Rectal smooth muscle tissue (tissue), 1 donor: Measurements from ENCODE around the gene NRIP3.

Source experiments
- H3K27ac ChIP-seq: one replicate; pipeline ENCODE4 v1.7.0; 2013; ENCODE audit warnings: low read depth, low read length, inconsistent platforms
- H3K27me3 ChIP-seq: one replicate; pipeline ENCODE4 v1.7.0; 2013; ENCODE audit warnings: low read length; ENCODE audit not compliant: control insufficient read depth, insufficient read depth
- H3K36me3 ChIP-seq: one replicate; pipeline ENCODE4 v1.7.0; 2013; ENCODE audit warnings: low read length; ENCODE audit not compliant: control insufficient read depth, insufficient read depth
- H3K4me1 ChIP-seq: one replicate; pipeline ENCODE4 v1.7.0; 2013; ENCODE audit warnings: low read length; ENCODE audit not compliant: control insufficient read depth, insufficient read depth
- H3K4me3 ChIP-seq: one replicate; pipeline ENCODE4 v1.7.0; 2013; ENCODE audit warnings: low read length
- H3K9ac ChIP-seq: one replicate; pipeline ENCODE4 v1.7.0; 2013; ENCODE audit warnings: low read length

NRIP3 gene

DNA sequence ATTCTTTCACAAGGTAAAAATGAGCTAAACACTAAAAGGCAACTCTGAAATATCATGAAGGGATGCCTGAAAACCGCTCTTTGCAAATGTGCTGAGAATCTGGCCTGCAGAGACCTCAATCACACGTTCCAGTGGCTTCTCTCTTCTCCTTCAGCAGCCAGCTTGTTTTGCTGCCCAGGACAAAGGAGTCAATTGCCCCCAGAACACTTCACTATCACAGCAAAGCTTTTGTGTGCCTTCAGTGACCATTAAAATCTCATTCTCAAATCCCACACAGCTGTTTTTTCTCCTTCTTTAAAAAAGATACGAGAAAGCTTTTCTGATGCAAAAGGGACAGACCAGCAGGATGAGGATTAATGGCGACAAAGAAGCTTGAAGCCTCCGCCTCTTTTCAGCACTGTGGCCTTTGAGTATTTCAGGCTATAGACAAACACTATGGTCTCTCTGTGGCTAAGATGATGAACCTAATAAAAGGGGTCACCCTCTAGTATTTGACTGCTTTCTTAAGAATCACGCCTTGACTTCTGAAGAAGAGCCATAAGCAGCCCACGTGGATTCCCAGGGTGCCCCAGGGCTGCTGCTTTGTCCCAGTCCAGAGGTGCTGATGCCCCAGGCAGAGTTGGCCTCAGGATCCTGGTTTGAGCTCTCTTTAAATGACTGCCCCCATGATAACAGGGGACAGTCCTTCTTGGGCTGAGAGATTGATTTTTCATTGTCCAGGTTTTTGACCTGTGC is 33.4 kb upstream of the NRIP3 start:
- Histone ChIP-seq H3K9ac (no peak overlapping the region), H3K27me3 (no peaks in the 10 kb centered on the region), H3K4me3 (no peak overlapping the region), H3K27ac (no peak overlapping the region), H3K36me3 (no peaks in the 10 kb centered on the region), H3K4me1 (no peaks in the 10 kb centered on the region)

DNA sequence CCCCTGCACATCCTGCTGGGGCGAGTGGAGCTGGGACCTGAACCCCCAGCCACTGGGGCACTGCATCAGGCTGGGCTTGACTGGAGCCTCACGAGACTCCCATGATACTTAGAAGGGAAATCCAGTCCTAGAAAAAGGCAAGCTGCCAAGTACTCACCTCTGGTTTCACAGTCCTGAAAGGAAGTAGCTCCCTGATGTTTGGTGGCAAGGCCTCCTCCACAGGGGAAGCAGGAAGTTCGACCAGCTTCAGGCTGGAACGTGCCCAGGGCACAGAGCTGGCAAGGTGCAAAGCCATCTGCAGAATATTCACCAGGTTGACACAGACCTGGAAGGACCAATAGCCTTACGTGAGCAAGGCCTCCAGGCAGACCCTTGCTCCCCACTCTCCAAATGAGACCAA is 26.8 kb upstream of the NRIP3 start:
- Histone ChIP-seq H3K9ac (no peak overlapping the region), H3K4me3 (no peak overlapping the region), H3K27ac (no peak overlapping the region), H3K4me1 (no peaks in the 10 kb centered on the region), H3K27me3 (no peaks in the 10 kb centered on the region), H3K36me3 (no peaks in the 10 kb centered on the region)

DNA sequence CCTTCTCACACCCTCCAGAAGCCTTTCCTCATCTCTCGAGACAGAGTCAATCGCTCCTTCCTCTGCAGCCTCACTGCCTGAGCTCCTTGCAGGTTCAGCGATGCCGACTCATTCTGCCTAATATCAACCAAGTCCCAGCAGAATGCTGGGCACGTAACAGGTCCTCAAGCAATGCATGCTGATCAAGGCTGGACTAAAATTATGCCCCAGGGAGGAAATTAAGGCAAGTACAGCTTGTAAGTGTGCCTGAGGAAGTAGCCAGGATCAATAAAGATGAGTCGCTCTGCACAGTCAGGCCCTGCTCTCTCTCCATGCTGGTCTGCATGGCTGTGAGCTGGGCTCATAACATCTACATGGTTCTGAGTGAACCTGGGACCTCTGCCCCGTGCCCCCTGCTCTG is 25.6 kb upstream of the NRIP3 start:
- Histone ChIP-seq H3K36me3 (no peaks in the 10 kb centered on the region), H3K4me3 (no peak overlapping the region), H3K27ac (no peak overlapping the region), H3K9ac (no peak overlapping the region), H3K27me3 (no peaks in the 10 kb centered on the region), H3K4me1 (no peaks in the 10 kb centered on the region)

DNA sequence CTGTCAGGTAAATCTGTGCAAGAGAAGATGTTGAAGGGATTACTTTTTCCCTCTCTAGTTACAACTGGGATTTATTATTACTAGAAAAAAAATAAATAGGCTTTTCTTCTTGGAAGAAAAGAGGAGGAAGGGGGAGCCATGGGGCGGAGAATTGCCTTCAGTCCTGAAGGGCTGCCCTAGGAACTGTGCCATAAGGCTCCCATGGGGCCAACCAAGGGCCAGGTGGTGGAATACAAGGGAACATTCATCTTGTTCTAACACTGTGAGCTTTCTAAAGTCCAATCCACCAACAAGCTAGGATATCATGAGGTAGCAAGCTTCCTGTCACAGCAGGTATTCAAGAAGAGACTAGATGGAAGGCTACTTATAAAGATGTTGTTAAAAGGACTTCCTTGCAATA is 24.8 kb upstream of the NRIP3 start:
- no peaks in the 10 kb centered on the region for H3K27me3 ChIP-seq
- H3K27ac ChIP-seq = no peak overlapping the region
- no peaks in the 10 kb centered on the region for H3K4me1 ChIP-seq
- no peak overlapping the region for H3K9ac ChIP-seq
- no peak overlapping the region for H3K4me3 ChIP-seq
- H3K36me3 ChIP-seq = no peaks in the 10 kb centered on the region

DNA sequence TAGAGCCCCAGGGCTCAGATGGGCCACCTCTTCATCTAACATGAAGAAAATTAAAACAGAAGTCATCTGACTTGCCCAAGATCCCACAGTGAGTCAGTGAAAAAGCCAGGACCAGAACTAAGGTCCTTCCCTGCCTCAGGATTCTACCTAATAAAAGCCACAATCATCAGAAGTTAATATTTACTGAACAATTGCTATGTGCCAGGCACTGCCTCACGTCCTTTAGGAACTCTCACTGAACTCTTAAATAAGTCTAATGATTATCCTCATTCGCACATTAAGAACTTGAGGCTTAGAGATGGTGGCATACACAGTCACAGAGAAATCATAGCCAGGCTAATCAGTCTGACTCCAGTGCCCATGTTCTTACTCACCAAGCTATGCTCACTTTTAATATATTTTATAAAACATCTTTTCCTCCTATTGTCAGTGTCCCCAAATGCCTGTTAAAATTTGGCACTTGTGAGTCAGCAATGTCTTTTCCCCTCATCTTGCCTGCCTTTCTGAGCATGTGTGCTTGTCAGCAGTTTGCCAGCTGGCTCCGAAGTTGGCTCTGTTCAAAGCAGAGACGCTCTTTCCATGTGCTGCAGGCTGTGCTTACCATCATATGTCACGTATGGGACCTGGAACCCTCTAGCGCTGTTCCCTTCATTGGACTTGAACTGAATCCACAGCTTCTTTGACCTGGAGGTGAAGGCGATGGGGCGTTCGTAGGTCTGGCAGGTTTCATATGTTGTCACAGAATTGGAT is 21.5 kb upstream of the NRIP3 start:
- no peak overlapping the region for H3K27ac ChIP-seq
- H3K9ac ChIP-seq = no peak overlapping the region
- H3K4me1 ChIP-seq = no peaks in the 10 kb centered on the region
- no peaks in the 10 kb centered on the region for H3K36me3 ChIP-seq
- no peak overlapping the region for H3K4me3 ChIP-seq
- no peaks in the 10 kb centered on the region for H3K27me3 ChIP-seq

DNA sequence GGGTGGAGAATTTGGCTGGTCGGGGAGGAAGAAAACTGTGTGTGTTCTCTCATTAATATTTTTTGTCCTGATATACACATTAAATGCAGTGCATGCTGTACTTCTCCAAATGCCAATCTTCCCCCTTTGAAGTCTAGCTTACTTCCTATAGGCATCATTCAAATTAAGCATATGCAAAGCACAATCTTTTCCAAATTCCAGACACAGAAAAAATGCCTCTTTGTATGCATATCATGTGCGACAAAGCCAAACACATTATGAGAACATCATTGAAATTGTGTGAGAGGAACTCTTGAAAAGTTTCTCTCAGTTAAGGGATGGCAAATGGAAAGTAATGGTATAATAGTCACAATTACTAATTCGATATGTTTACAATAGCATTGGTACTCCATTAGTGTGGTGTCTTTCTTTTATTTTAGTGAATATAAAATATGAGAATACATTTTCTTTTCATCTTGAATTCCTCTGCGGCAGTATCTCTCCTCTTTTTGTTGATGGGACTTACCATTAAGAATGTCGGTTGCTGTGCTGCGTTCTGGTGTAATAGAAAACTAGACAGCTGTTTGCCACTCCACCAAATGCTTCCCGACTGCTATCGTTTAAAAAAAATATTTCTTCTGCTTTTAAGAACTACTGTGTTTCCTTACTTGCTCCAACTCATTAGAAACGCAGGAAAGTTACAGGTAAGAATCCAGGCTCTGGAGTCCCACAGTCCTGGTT is 19.3 kb upstream of the NRIP3 start:
- Histone ChIP-seq H3K27me3 (no peaks in the 10 kb centered on the region), H3K36me3 (no peaks in the 10 kb centered on the region), H3K27ac (no peak overlapping the region), H3K4me3 (no peak overlapping the region), H3K4me1 (no peaks in the 10 kb centered on the region), H3K9ac (no peak overlapping the region)

DNA sequence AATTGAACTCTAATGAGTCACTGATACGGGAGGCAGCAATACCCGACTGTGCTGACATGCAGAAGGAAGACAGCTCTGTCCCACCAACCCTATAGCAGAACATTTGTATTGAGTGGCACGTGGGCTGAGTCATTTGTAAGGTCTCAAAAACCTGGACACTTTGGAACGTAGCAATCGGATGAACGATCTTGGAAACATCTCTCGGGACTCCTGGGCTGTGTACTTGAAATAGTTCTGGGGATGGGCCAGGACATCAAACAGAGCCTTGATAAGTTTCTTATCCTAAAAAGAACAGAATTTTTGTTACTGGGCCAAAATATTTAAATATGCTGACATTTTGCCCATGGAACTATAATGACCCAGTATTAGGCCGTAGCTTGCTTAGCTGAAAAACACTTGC is 17.1 kb upstream of the NRIP3 start:
- Histone ChIP-seq H3K4me3 (no peak overlapping the region), H3K9ac (no peak overlapping the region), H3K27me3 (no peaks in the 10 kb centered on the region), H3K27ac (no peak overlapping the region), H3K4me1 (no peaks in the 10 kb centered on the region), H3K36me3 (no peaks in the 10 kb centered on the region)

DNA sequence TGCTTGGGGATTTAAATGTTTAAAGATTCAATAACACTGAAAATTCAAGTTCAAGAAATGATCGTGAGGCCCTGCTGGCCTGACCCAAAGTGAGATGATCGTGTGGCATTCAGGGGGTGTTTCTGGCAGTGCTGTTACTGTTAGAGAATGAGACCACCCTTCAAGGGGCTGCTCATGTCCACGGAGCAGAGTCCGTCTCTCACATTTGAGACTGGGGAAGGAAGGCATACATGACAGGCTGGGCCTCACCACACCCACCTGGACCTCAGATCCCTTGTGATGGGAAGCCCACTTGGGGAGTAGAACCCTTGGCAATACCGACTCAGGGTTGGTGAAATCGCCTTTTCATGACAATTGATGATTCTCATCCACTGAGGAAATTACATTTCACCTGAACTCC is 16.1 kb upstream of the NRIP3 start:
- H3K9ac ChIP-seq = no peak overlapping the region
- H3K36me3 ChIP-seq = no peaks in the 10 kb centered on the region
- H3K27ac ChIP-seq = no peak overlapping the region

DNA sequence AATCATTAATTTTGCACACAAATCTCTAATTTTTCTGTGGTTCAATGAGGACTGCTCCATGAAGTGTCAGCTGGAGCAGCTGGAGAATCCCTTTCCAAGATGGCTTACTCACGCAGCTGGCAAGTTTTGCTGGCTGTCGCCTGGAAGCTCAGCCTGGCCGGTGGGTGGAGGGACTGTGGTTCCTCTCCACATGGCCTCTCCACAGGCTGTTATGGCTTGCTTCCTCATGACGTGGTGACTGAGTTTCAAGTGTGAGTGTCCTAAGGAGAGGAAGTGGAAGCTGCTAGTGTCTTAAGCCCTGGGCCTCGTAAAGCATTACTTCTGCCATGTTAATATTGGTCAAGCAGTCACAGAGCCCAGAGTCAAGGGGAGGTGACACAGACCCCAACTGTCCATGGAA is 14.0 kb upstream of the NRIP3 start:
- no peak overlapping the region for H3K27ac ChIP-seq

More for the DNA sequence above, 16.1 kb upstream of the NRIP3 start:
- Histone ChIP-seq H3K27me3 (no peaks in the 10 kb centered on the region), H3K4me3 (no peak overlapping the region), H3K4me1 (no peaks in the 10 kb centered on the region)

DNA sequence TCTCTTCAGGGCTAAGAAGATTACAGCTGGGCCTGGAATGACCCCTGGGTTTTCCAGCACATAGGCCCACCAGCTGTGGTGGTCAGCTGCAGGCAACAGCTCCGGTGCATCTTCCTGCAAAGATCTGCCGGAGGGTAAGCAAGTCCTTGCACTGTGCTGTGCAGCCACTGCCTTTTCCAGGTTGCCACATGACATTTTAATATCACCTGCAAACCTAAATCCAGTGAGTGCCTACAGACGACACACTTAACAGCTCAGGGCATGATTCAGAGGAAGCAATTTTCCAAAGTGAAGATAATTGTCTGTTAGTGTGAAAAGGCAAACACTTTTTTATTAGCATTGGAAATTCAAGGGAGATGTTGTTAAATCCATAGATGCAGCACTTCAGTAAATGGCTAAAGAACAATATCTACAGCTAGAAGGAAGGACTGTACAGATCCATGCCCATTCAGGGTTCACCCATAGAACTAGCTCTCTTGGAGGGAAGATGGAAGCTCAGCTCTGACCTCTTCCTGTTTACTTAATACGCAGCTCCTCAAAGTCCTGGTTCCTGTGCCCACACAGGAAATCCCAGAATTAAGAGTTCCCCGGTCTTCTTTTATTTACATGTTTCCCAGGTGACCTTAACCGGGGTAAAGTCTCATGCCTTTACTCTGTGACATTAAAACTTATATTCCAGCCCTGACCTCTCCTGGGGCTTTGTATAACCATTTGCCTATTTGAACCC is 13.3 kb upstream of the NRIP3 start:
- Histone ChIP-seq H3K27me3 (no peaks in the 10 kb centered on the region), H3K27ac (no peak overlapping the region), H3K36me3 (no peaks in the 10 kb centered on the region)

More for the DNA sequence above, 14.0 kb upstream of the NRIP3 start:
- no peaks in the 10 kb centered on the region for H3K4me1 ChIP-seq
- no peak overlapping the region for H3K9ac ChIP-seq
- no peaks in the 10 kb centered on the region for H3K27me3 ChIP-seq
- no peaks in the 10 kb centered on the region for H3K36me3 ChIP-seq
- no peak overlapping the region for H3K4me3 ChIP-seq

DNA sequence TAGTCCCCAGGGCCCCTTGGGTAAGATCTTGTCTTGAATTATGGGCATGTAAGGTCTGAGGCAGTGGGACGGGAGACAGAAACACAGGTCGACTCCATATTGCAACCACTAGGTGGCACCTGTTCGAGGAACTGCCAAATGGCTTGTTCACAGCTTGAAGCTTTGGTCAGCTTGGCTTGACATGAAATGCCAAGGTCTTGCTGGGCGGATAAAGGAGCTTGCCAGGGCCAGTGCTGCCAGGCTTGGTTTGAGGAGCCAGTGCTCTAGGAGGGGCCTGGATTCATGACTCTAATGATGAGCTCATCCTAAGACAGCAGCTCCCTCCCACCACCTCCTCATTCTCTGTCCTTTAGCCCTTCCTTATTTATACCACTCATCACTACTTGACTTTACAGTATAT is 11.9 kb upstream of the NRIP3 start:
- Histone ChIP-seq H3K36me3 (no peaks in the 10 kb centered on the region), H3K27ac (no peak overlapping the region), H3K27me3 (no peaks in the 10 kb centered on the region), H3K9ac (no peak overlapping the region), H3K4me1 (no peaks in the 10 kb centered on the region), H3K4me3 (no peak overlapping the region)

More for the DNA sequence above, 13.3 kb upstream of the NRIP3 start:
- Histone ChIP-seq H3K9ac (no peak overlapping the region), H3K4me3 (no peak overlapping the region), H3K4me1 (no peaks in the 10 kb centered on the region)

DNA sequence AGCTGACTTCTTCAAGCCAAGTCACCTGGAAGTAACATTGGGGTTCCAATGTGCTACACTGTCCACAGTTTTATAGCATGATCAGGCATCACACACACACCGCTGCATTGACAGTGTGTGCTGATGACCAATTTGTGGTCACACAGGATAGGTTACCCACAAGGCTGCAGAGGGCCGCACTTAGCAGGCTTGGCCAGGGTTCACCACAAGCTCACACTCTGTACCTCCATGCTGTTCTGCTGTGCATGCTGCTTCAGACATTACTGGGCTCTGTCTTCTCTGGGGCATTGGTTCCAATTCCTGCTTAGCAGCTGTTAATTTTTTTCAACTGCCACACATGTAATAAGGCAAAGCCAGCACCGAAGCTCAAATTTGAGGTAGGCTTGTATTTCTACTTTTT is 11.0 kb upstream of the NRIP3 start:
- H3K9ac ChIP-seq = no peak overlapping the region
- no peaks in the 10 kb centered on the region for H3K27me3 ChIP-seq
- H3K4me3 ChIP-seq = no peak overlapping the region
- H3K4me1 ChIP-seq = no peaks in the 10 kb centered on the region
- no peaks in the 10 kb centered on the region for H3K36me3 ChIP-seq
- no peak overlapping the region for H3K27ac ChIP-seq
